SK-N-SH treated with all-trans-retinoic acid at 6 μM for 48 hours (cell line): ENCODE results near the gene RAB3GAP2.
"Not testable (repeated sequence)": the region's sequence is repeated elsewhere in the genome, so short reads cannot be mapped to it uniquely, and the experiment has no call there.

Source experiments
- ATAC-seq: fragments of 200-7000 bp; cut with Tn5 transposase; 3 replicates; pipeline ENCODE4 v1.9.1; 2020; ENCODE audit warnings: mild to moderate bottlenecking, moderate library complexity
- ARNTL ChIP-seq: fragments of 450-650 bp; formaldehyde crosslinking; IDR thresholded peaks from 2 replicates; pipeline ENCODE4 v1.5.0; 2020; ENCODE audit warnings: low read depth, mild to moderate bottlenecking, moderate library complexity, borderline replicate concordance
- BACH2 ChIP-seq: fragments of 250-450 bp; sonication (Bioruptor Pico); IDR thresholded peaks from 2 replicates; pipeline ENCODE4 v1.9.0; 2021; ENCODE audit warnings: mild to moderate bottlenecking, borderline replicate concordance
- ESRRG ChIP-seq: fragments of 250-450 bp; sonication (Bioruptor Pico); IDR thresholded peaks from 2 replicates; pipeline ENCODE4 v1.6.1; 2021; ENCODE audit warnings: mild to moderate bottlenecking
- GLIS3 ChIP-seq: fragments of 250-450 bp; sonication (Bioruptor Pico); IDR thresholded peaks from 2 replicates; pipeline ENCODE4 v1.5.0; 2020; ENCODE audit warnings: mild to moderate bottlenecking, moderate library complexity
- ISL1 ChIP-seq: fragments of 250-450 bp; sonication (Bioruptor Pico); IDR thresholded peaks from 2 replicates; pipeline ENCODE4 v2.1.2; 2022; ENCODE audit warnings: mild to moderate bottlenecking, moderate library complexity
- OSR1 ChIP-seq: fragments of 250-450 bp; sonication (Bioruptor Pico); IDR thresholded peaks from 2 replicates; pipeline ENCODE4 v1.8.0; 2022; ENCODE audit warnings: moderate library complexity, mild to moderate bottlenecking, inconsistent platforms
- PPARA ChIP-seq: fragments of 250-450 bp; sonication (Bioruptor Pico); IDR thresholded peaks from 2 replicates; pipeline ENCODE4 v1.5.0; 2020; ENCODE audit warnings: mild to moderate bottlenecking, borderline replicate concordance
- RARB ChIP-seq: fragments of 250-450 bp; sonication (Bioruptor Pico); IDR thresholded peaks from 2 replicates; pipeline ENCODE4 v1.8.0; 2021; ENCODE audit warnings: mild to moderate bottlenecking, moderate library complexity
- SNAI2 ChIP-seq: fragments of 250-450 bp; sonication (Bioruptor Pico); IDR thresholded peaks from 2 replicates; pipeline ENCODE4 v1.5.0; 2020; ENCODE audit warnings: mild to moderate bottlenecking, moderate library complexity
- TCF4 ChIP-seq: fragments of 250-450 bp; sonication (Bioruptor Pico); IDR thresholded peaks from 2 replicates; pipeline ENCODE4 v1.8.0; 2021; ENCODE audit warnings: mild to moderate bottlenecking, moderate library complexity, borderline replicate concordance
- TOX ChIP-seq: fragments of 250-450 bp; sonication (Bioruptor Pico); IDR thresholded peaks from 2 replicates; pipeline ENCODE4 v1.8.0; 2021; ENCODE audit warnings: mild to moderate bottlenecking, moderate library complexity, borderline replicate concordance
- ZC3H10 ChIP-seq: fragments of 250-450 bp; sonication (Bioruptor Pico); IDR thresholded peaks from 2 replicates; pipeline ENCODE4 v1.5.1; 2021; ENCODE audit warnings: mild to moderate bottlenecking, moderate library complexity
- ZFP3 ChIP-seq: fragments of 250-450 bp; sonication (Bioruptor Pico); IDR thresholded peaks from 2 replicates; pipeline ENCODE4 v1.5.0; 2020; ENCODE audit warnings: mild to moderate bottlenecking, moderate library complexity
- ZFP30 ChIP-seq: fragments of 450-650 bp; formaldehyde crosslinking; IDR thresholded peaks from 2 replicates; pipeline ENCODE4 v1.5.0; 2022; ENCODE audit warnings: mild to moderate bottlenecking, moderate library complexity
- ZNF8 ChIP-seq: fragments of 450-650 bp; formaldehyde crosslinking; IDR thresholded peaks from 2 replicates; pipeline ENCODE4 v1.5.0; 2020; ENCODE audit warnings: mild to moderate bottlenecking, moderate library complexity
- TF ChIP-seq, protein P1 (sequence below): fragments of 250-450 bp; sonication (Bioruptor Pico); IDR thresholded peaks from 2 replicates; pipeline ENCODE4 v1.5.1; 2020; ENCODE audit warnings: low read depth, mild to moderate bottlenecking, moderate library complexity
- TF ChIP-seq, protein P2 (sequence below): fragments of 250-450 bp; sonication (Bioruptor Pico); IDR thresholded peaks from 2 replicates; pipeline ENCODE4 v1.5.0; 2020; ENCODE audit warnings: mild to moderate bottlenecking, moderate library complexity
- TF ChIP-seq, protein P3 (sequence below): fragments of 250-450 bp; sonication (Bioruptor Pico); IDR thresholded peaks from 2 replicates; pipeline ENCODE4 v1.8.0; 2021; ENCODE audit warnings: low read depth, mild to moderate bottlenecking, moderate library complexity, borderline replicate concordance
- TF ChIP-seq, protein P4 (sequence below): fragments of 250-450 bp; sonication (Bioruptor Pico); IDR thresholded peaks from 2 replicates; pipeline ENCODE4 v1.8.0; 2020; ENCODE audit warnings: mild to moderate bottlenecking, moderate library complexity, borderline replicate concordance
- TF ChIP-seq, protein P5 (sequence below): fragments of 250-450 bp; sonication (Bioruptor Pico); IDR thresholded peaks from 2 replicates; pipeline ENCODE4 v1.5.1; 2021; ENCODE audit warnings: mild to moderate bottlenecking, moderate library complexity

Gene RAB3GAP2

DNA sequence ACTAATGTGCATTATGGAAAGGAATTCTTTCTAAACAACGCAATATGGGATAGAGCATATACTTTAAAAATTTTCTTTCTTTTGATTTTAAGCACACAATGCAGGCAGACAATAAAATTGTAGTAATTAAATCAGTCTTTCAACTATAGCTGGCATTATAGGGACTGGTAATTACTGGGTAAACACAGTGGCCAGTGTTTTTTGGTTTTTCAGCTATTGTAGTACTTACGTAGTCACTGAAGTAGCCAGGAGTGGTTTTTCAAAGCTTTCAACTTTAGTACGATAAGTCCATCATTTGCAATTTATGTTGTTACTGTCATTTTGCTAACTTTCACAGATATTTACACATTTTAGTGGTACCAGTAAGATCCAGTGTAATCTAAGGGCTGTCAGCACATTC lies 50.6 kb downstream of the RAB3GAP2 start:
- TF ChIP-seq, protein P1, sequence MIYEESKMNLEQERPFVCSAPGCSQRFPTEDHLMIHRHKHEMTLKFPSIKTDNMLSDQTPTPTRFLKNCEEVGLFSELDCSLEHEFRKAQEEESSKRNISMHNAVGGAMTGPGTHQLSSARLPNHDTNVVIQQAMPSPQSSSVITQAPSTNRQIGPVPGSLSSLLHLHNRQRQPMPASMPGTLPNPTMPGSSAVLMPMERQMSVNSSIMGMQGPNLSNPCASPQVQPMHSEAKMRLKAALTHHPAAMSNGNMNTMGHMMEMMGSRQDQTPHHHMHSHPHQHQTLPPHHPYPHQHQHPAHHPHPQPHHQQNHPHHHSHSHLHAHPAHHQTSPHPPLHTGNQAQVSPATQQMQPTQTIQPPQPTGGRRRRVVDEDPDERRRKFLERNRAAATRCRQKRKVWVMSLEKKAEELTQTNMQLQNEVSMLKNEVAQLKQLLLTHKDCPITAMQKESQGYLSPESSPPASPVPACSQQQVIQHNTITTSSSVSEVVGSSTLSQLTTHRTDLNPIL (CRISPR knock-in tag) = no peak
- TF ChIP-seq SNAI2 (CRISPR knock-in tag) = no peak
- no peak for TF ChIP-seq PPARA
- TF ChIP-seq ESRRG = no peak
- TF ChIP-seq ZC3H10 = no peak
- TF ChIP-seq ZNF8 (CRISPR knock-in tag) = no peak
- TF ChIP-seq BACH2 = no peak
- TF ChIP-seq TCF4 (CRISPR knock-in tag) = no peak
- no peak for TF ChIP-seq TOX (CRISPR knock-in tag)
- no peak for TF ChIP-seq ZFP30
- TF ChIP-seq ISL1 = no peak
- no peak for ATAC-seq

DNA sequence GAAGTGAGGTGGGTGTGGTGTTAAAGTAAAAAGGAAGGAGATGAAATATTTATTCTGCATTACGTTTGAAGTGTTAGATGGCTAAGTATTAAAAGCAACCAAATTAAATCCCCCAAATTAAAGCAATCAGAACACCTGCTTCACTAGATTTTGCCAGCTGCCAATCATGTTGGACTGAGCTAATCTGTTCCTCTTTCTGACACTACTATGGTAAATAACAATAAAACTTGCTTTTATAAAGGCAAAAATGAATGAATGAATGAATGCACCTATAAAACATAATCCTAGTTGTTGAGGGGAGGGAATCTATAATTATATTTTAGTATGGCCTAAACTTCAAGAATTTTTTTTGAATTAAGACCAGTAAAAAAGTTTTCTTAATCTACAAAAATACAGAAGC lies 51.0 kb downstream of the RAB3GAP2 start:
- TF ChIP-seq SNAI2 (CRISPR knock-in tag) = no peak
- TF ChIP-seq, protein P2, sequence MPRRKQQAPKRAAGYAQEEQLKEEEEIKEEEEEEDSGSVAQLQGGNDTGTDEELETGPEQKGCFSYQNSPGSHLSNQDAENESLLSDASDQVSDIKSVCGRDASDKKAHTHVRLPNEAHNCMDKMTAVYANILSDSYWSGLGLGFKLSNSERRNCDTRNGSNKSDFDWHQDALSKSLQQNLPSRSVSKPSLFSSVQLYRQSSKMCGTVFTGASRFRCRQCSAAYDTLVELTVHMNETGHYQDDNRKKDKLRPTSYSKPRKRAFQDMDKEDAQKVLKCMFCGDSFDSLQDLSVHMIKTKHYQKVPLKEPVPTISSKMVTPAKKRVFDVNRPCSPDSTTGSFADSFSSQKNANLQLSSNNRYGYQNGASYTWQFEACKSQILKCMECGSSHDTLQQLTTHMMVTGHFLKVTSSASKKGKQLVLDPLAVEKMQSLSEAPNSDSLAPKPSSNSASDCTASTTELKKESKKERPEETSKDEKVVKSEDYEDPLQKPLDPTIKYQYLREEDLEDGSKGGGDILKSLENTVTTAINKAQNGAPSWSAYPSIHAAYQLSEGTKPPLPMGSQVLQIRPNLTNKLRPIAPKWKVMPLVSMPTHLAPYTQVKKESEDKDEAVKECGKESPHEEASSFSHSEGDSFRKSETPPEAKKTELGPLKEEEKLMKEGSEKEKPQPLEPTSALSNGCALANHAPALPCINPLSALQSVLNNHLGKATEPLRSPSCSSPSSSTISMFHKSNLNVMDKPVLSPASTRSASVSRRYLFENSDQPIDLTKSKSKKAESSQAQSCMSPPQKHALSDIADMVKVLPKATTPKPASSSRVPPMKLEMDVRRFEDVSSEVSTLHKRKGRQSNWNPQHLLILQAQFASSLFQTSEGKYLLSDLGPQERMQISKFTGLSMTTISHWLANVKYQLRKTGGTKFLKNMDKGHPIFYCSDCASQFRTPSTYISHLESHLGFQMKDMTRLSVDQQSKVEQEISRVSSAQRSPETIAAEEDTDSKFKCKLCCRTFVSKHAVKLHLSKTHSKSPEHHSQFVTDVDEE (CRISPR knock-in tag) = no peak
- TF ChIP-seq RARB (CRISPR knock-in tag) = no peak
- TF ChIP-seq, protein P3, sequence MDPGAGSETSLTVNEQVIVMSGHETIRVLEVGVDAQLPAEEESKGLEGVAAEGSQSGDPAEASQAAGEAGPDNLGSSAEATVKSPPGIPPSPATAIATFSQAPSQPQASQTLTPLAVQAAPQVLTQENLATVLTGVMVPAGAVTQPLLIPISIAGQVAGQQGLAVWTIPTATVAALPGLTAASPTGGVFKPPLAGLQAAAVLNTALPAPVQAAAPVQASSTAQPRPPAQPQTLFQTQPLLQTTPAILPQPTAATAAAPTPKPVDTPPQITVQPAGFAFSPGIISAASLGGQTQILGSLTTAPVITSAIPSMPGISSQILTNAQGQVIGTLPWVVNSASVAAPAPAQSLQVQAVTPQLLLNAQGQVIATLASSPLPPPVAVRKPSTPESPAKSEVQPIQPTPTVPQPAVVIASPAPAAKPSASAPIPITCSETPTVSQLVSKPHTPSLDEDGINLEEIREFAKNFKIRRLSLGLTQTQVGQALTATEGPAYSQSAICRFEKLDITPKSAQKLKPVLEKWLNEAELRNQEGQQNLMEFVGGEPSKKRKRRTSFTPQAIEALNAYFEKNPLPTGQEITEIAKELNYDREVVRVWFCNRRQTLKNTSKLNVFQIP = no peak
- TF ChIP-seq ZC3H10 = no peak
- no peak for TF ChIP-seq ISL1
- TF ChIP-seq, protein P4, sequence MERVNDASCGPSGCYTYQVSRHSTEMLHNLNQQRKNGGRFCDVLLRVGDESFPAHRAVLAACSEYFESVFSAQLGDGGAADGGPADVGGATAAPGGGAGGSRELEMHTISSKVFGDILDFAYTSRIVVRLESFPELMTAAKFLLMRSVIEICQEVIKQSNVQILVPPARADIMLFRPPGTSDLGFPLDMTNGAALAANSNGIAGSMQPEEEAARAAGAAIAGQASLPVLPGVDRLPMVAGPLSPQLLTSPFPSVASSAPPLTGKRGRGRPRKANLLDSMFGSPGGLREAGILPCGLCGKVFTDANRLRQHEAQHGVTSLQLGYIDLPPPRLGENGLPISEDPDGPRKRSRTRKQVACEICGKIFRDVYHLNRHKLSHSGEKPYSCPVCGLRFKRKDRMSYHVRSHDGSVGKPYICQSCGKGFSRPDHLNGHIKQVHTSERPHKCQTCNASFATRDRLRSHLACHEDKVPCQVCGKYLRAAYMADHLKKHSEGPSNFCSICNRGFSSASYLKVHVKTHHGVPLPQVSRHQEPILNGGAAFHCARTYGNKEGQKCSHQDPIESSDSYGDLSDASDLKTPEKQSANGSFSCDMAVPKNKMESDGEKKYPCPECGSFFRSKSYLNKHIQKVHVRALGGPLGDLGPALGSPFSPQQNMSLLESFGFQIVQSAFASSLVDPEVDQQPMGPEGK (CRISPR knock-in tag) = no peak
- TF ChIP-seq BACH2 = no peak
- TF ChIP-seq ZFP30 = no peak
- no peak for TF ChIP-seq PPARA
- no peak for TF ChIP-seq TOX (CRISPR knock-in tag)
- ATAC-seq = no peak

DNA sequence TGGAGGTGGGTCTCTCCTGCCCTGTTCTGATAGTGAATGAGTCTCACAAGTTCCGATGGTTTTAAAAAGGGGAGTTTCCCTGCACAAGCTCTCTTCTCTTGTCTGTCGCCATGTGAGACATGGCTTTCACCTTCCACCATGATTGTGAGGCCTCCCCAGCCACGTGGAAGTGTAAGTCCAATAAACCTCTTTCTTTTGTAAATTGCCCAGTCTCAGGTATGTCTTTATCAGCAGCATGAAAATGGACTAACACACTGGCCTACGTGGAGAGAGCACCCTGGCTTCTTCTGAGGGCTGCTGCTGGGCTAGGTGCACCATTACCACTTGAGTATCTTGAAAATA lies 51.6 kb downstream of the RAB3GAP2 start:
- ATAC-seq = not testable (repeated sequence)

DNA sequence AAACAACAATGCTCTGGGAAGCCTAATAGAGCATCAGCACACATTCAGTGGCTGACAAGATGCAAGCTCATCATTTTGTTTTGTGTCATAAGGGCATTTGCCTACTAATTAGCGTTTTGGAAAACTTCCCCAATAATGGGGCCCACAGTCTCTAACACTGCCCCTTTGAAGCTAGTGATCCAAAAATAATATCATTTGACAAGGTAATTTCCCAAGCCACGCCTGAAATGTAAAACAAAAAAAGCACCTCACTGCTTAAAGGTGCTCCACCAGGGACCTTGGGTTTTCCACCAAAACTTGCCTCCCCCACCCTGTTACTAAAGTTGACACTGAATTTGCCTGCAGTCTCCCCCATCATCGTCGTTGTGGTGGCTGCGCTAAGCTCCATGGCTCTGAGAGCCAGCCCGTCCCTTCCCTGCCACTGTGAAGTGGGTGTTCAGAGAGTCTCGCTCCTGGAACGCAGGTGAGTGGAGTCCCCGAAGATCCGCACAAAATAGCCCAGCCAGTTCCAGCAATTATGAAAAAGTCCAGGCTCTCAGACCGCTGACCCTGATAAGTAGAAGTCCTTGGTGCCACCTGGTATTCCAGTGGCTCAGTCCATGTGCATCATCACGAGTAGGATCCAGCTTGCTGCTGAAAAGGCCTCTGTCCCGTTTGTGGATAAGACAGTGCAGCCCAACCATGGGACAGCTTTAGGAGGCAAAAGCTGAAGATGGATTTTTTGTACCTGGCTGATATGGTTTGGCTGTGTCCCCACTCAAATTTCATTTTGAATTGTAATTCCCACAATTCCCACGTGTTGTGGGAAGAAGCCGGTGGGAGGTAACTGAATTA lies 52.2 kb downstream of the RAB3GAP2 start:
- no peak for ATAC-seq
- TF ChIP-seq SNAI2 (CRISPR knock-in tag) = no peak
- no peak for TF ChIP-seq ZFP3
- TF ChIP-seq OSR1 = no peak
- no peak for TF ChIP-seq GLIS3 (CRISPR knock-in tag)
- no peak for TF ChIP-seq BACH2
- no peak for TF ChIP-seq PPARA
- TF ChIP-seq, protein P2 (CRISPR knock-in tag) = no peak
- TF ChIP-seq, protein P1 (CRISPR knock-in tag) = no peak
- TF ChIP-seq ESRRG = no peak
- TF ChIP-seq, protein P5, sequence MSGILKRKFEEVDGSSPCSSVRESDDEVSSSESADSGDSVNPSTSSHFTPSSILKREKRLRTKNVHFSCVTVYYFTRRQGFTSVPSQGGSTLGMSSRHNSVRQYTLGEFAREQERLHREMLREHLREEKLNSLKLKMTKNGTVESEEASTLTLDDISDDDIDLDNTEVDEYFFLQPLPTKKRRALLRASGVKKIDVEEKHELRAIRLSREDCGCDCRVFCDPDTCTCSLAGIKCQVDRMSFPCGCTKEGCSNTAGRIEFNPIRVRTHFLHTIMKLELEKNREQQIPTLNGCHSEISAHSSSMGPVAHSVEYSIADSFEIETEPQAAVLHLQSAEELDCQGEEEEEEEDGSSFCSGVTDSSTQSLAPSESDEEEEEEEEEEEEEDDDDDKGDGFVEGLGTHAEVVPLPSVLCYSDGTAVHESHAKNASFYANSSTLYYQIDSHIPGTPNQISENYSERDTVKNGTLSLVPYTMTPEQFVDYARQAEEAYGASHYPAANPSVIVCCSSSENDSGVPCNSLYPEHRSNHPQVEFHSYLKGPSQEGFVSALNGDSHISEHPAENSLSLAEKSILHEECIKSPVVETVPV (CRISPR knock-in tag) = no peak
- TF ChIP-seq, protein P3 = no peak
- TF ChIP-seq ZC3H10 = no peak
- no peak for TF ChIP-seq ARNTL (CRISPR knock-in tag)
